Heart right ventricle (tissue), 16 donors: Measurements from ENCODE around the gene MCM3AP. TPM values are rescaled to one million over a fixed set of nuclear protein-coding genes. Genes with fewer than 3 reads are reported as not detected.
"Not testable (repeated sequence)": the region's sequence is repeated elsewhere in the genome, so short reads cannot be mapped to it uniquely, and the experiment has no call there.

Source experiments
- ATAC-seq, 8 donors: fragments of 200-7000 bp; cut with Tn5 transposase; one replicate each; pipeline ENCODE4 v1.9.1; 2020; ENCODE audit warnings: mild to moderate bottlenecking in 8 of 8, moderate library complexity in 8 of 8, moderate number of reproducible peaks in 1 of 8
- DNase-seq, 2 donors: peaks; one replicate each; pipeline ENCODE4 v3.0.0-alpha.2; 2020
- H3K27ac ChIP-seq, 10 donors: fragments of 200-600 bp; sonication (generic) in 2 of 10; one replicate each; pipeline versions ENCODE4 v1.5.0 to v1.8.0; 2020 to 2022; ENCODE audit warnings: mild to moderate bottlenecking in 3 of 10
- H3K27me3 ChIP-seq, 7 donors: fragments of 200-600 bp; one replicate each; pipeline ENCODE4 v1.8.0; 2021 to 2022; ENCODE audit warnings: mild to moderate bottlenecking in 2 of 7
- H3K36me3 ChIP-seq, 9 donors: fragments of 200-600 bp; sonication (generic) in 1 of 9; one replicate each; pipeline versions ENCODE4 v1.5.0 to v1.8.0; 2020 to 2022; ENCODE audit warnings: mild to moderate bottlenecking in 2 of 9
- H3K4me1 ChIP-seq, 9 donors: fragments of 200-600 bp; sonication (generic) in 1 of 9; one replicate each; pipeline versions ENCODE4 v1.5.0 to v1.8.0; 2020 to 2022; ENCODE audit warnings: mild to moderate bottlenecking in 4 of 9
- H3K4me3 ChIP-seq, 10 donors: fragments of 200-600 bp; sonication (generic) in 2 of 10; one replicate each; pipeline versions ENCODE4 v1.5.0 to v1.8.0; 2020 to 2022; ENCODE audit warnings: mild to moderate bottlenecking in 7 of 10, moderate library complexity in 2 of 10
- H3K9me3 ChIP-seq, 11 donors: fragments of 200-600 bp in 10 of 11; sonication (generic) in 2 of 11; one replicate each; pipeline versions ENCODE4 v1.5.0 to v1.8.0; 2013 to 2022; ENCODE audit warnings: mild to moderate bottlenecking in 2 of 11, control low read depth in 1 of 11, moderate library complexity in 1 of 11
- WGBS, 2 donors: extraction: QIAGEN DNeasy Blood & Tissue Kit; methylation state at CpG; one replicate each; pipeline ENCODE4 v1.1.7; 2013; ENCODE audit warnings: inconsistent platforms in 1 of 2; 5-methylcytosine and 5-hydroxymethylcytosine counted together
- intact Hi-C, 10 donors: fragments of 100-400 bp; cut with DNase I; formaldehyde crosslinking; loops; one replicate each; pipeline versions ENCODE4 v1.11.1 to v1.14.2; 2022
- polyA plus RNA-seq, 2 donors: library from polyadenylated mRNA; stranded (reverse); fragments of 200-250 nt; gene quantifications; one replicate each; pipeline ENCODE4 v1.2.3, GENCODE V29; 2013
- total RNA-seq, 10 donors: library from RNA; stranded (reverse); fragmentation: NEBNext Ultra II Directional in 3 of 10; extraction: Animal tissue kit (Norgen Biotek cat#: 25700) in 3 of 10; gene quantifications; one replicate each; pipeline versions ENCODE4 v1.2.1 to v1.2.4, GENCODE V29; 2021 to 2023
- TF ChIP-seq, protein P1 (sequence below), 9 donors: fragments of 200-600 bp; sonication (generic) in 2 of 9; IDR thresholded peaks; one replicate each; pipeline versions ENCODE4 v1.5.0 to v1.8.0; 2021 to 2022; ENCODE audit warnings: antibody characterized with exemption in 9 of 9, mild to moderate bottlenecking in 5 of 9, moderate library complexity in 1 of 9
- donor health status: Arrhythmogenic right ventricular cardiomyopathy.
- donor health status: ischemic (EF 13 %, LVEDD 7.1; RV severe dilation, severe dysfunction).
- donor health status: healthy with polysubstance abuse.
- donor health status: DM: no; HTN: yes; CAD: no.
- donor health status: DM: no; HTN: no; CAD: no.
- donor health status: ischemic (EF 25% LVEDD 6.9; RV normal size, moderate dysfunction).
- donor health status: ischemic (EF 25% LVEDD 5.7; RV mildly dilated, moderate dysfunction).
- donor health status: healthy.
- donor health status: DM: yes; HTN: yes; CAD: no.
- donor health status: Ischemic cardiomyopathy.
- donor health status: ischemic (EF 35%, LVEDD 5.7; RV mildly dilated, moderate dysfunction).
- donor health status: nonischemic (EF 11% LVEDD 7.7; RV severe dilation, severe dysfunction).
- donor health status: DM: yes; HTN: yes; CAD: no.
- donor health status: PGD.
- donor health status: ischemic (EF 29% LVEDD 5.4; RV normal size, mild dysfunction).
- donor health status: nonischemic (EF 23%, LVEDD 6.1; RV moderate dilation, normal function).

The MCM3AP gene
- total and polyA plus RNA-seq, 12 donors: 31.0 to 68.4 (median 52.0) TPM

DNA sequence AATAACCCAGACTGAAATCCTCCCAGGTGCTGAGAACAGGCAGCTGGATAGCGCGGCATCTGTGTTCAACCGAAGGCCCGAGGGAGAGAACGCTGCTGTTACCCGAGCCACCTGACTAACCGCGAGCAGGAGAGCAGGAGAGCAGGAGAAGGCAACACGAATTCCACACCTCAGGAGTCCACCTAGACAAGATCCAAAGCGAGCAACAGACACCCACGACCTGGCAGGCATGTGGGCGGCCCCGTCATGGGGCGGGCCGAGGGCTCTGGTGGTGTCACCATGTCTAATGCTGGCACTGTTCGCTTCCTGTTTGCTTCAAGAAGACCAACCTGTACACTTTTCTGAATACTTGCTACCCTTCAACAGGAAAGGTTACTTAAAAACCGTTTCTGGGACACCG lies 80.2 kb downstream of the MCM3AP start:
- intact Hi-C loops: no loop called here
- DNase-seq: no peak
- TF ChIP-seq, protein P1, sequence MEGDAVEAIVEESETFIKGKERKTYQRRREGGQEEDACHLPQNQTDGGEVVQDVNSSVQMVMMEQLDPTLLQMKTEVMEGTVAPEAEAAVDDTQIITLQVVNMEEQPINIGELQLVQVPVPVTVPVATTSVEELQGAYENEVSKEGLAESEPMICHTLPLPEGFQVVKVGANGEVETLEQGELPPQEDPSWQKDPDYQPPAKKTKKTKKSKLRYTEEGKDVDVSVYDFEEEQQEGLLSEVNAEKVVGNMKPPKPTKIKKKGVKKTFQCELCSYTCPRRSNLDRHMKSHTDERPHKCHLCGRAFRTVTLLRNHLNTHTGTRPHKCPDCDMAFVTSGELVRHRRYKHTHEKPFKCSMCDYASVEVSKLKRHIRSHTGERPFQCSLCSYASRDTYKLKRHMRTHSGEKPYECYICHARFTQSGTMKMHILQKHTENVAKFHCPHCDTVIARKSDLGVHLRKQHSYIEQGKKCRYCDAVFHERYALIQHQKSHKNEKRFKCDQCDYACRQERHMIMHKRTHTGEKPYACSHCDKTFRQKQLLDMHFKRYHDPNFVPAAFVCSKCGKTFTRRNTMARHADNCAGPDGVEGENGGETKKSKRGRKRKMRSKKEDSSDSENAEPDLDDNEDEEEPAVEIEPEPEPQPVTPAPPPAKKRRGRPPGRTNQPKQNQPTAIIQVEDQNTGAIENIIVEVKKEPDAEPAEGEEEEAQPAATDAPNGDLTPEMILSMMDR (IDR thresholded peaks at IDR 0.05): no peak

DNA sequence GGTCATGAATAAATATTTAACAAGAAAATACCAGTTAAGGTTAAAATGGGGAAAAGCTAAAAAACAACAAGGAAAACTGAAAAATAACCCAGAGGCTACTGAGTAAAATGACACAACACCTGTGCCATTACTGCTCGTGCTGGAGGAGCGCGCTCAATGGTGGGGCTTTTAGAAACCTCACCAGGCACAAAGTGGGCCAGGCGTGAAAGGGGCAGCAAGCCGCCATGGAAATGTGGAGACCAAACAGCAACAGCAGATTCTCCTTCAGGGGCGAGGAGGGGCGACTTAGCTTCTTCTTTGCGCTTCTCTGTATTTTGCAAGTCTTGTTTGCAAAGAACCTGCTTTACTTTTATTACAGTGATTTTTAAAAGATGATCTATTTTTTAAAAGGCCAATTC lies 82.2 kb downstream of the MCM3AP start:
- intact Hi-C loops: no loop called here

More for the DNA sequence above, 80.2 kb downstream of the MCM3AP start:
- H3K36me3 ChIP-seq: peaks cover 0 to 89% (median 33%) of the 10 kb centered on the region in 9 donors
- no peak overlapping the region for H3K27ac ChIP-seq
- H3K4me1 ChIP-seq: peaks cover 0 to 8% (median 0%) of the 10 kb centered on the region in 9 donors
- WGBS, 2 donors: 91 to 92% methylated on average over 18 of the region's 18 CpGs
- ATAC-seq: no peak
- no peak overlapping the region for H3K4me3 ChIP-seq
- no peaks in the 10 kb centered on the region for H3K27me3 ChIP-seq
- no peaks in the 10 kb centered on the region for H3K9me3 ChIP-seq

DNA sequence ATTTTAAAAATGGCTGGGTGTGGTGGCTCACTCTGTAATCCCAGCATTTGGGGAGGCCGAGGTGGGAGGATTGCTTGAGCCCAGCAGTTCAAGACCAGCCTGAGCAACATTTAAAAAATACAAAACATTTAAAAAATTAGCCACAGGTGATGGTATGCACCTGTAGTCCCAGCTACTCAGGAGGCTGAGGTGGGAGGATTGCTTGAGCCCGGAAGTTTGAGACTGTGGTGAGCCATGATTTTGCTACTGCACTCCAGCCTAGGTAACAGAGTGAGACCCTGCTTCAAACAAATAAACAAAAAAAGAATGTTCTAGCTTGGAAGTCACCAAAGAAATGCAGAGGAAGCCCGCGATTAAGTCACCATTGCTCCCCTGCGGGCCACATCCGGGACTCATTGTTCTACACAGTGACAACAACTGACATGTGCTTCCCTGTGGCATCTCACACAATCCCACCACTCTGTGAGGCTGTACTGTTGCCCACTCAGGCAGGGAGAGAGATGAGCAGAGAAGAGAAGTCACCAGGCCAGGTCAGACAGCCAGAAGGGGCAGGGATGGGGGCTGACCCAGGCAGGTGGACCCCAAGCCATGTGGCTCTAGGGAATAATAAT lies 82.7 kb downstream of the MCM3AP start:
- peaks cover 0 to 87% (median 28%) of the 10 kb centered on the region in 9 donors for H3K36me3 ChIP-seq
- peaks cover 0 to 8% (median 0%) of the 10 kb centered on the region in 9 donors for H3K4me1 ChIP-seq
- H3K9me3 ChIP-seq: no peaks in the 10 kb centered on the region
- H3K4me3 ChIP-seq: no peak overlapping the region
- H3K27ac ChIP-seq: peak overlapping the region; percentile 6 to 67 (median 56)
- TF ChIP-seq, protein P1 (IDR thresholded peaks at IDR 0.05): no peak
- peak in 7 of 8 donors; percentile 29 to 82 (median 54) for ATAC-seq
- intact Hi-C loops: no loop called here
- WGBS, 2 donors: 73 to 86% methylated on average over 6 of the region's 6 CpGs
- no peaks in the 10 kb centered on the region for H3K27me3 ChIP-seq
- DNase-seq: no peak

More for the DNA sequence above, 82.2 kb downstream of the MCM3AP start:
- Histone ChIP-seq H3K27me3 (no peaks in the 10 kb centered on the region), H3K9me3 (no peaks in the 10 kb centered on the region), H3K4me1 (peaks cover 0 to 8% (median 0%) of the 10 kb centered on the region in 9 donors), H3K27ac (peak overlapping the region in 9 of 10 donors; percentile 6 to 67 (median 53)), H3K4me3 (no peak overlapping the region), H3K36me3 (peaks cover 0 to 87% (median 32%) of the 10 kb centered on the region in 9 donors)
- no peak for DNase-seq
- TF ChIP-seq, protein P1 (IDR thresholded peaks at IDR 0.05): no peak
- ATAC-seq: no peak
- 96 to 98% methylated on average over 8 of the region's 8 CpGs for WGBS, 2 donors

DNA sequence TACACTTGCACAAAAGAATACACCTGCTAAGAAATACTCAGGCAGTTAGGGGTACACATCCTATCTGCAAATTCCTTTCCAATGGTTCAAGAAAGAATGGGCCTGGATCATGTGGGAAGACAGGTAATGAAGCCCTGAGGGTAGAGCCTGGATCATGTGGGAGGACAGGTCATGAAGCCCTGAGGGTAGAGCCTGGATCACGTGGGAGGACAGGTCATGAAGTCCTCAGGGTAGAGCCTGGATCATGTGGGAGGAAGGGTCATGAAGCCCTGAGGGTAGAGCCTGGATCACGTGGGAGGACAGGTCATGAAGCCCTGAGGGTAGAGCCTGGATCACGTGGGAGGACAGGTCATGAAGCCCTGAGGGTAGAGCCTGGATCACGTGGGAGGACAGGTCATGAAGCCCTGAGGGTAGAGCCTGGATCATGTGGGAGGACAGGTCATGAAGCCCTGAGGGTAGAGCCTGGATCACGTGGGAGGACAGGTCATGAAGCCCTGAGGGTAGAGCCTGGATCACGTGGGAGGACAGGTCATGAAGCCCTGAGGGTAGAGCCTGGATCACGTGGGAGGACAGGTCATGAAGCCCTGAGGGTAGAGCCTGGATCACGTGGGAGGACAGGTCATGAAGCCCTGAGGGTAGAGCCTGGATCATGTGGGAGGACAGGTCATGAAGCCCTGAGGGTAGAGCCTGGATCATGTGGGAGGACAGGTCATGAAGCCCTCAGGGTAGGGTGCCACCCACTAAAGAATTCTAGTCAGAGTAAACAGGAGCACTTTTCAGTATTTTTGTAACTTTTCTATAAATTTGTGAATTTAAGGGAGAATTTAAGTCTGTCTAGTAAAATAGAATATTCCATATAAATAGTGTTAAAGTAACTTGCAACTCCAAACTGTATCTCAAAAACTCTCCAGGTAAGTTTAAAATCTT lies 84.3 kb downstream of the MCM3AP start:
- H3K9me3 ChIP-seq, H3K4me3 ChIP-seq, DNase-seq, ATAC-seq, intact Hi-C loops, H3K27me3 ChIP-seq, H3K27ac ChIP-seq, H3K4me1 ChIP-seq: not testable (repeated sequence)
- WGBS, 2 donors: 93 to 98% methylated on average over 2 to 3 of the region's 8 CpGs
- peaks cover 0 to 87% (median 20%) of the 10 kb centered on the region in 9 donors for H3K36me3 ChIP-seq
